ENCODE measurements around the gene CNTN1. TPM values are rescaled to one million over a fixed set of nuclear protein-coding genes. Genes with fewer than 3 reads are reported as not detected.

The CNTN1 gene
- total RNA-seq, 6 experiments from 2014 or later: not detected

GRCh38 chr12:40917561-40917960, 225.3 kb downstream of the CNTN1 start:
- Mint-ChIP-seq H3K9me3 (no peaks in the 10 kb centered on the region), H3K27ac (no peak overlapping the region), H3K27me3 (ENCODE audit: insufficient read depth) (no peaks in the 10 kb centered on the region), H3K4me3 (no peak overlapping the region), H3K36me3 (ENCODE audit: low read depth) (no peaks in the 10 kb centered on the region), H3K4me1 (ENCODE audit: low read depth) (no peaks in the 10 kb centered on the region)
- TF ChIP-seq CTCF (IDR thresholded peaks at IDR 0.05): no peak
- DNase-seq: no peak

GRCh38 chr12:40921563-40922163, 229.4 kb downstream of the CNTN1 start:
- no peak overlapping the region for H3K27ac Mint-ChIP-seq
- no peaks in the 10 kb centered on the region for H3K36me3 Mint-ChIP-seq (ENCODE audit: low read depth)
- H3K4me3 Mint-ChIP-seq: no peak overlapping the region
- H3K9me3 Mint-ChIP-seq: no peaks in the 10 kb centered on the region
- no peaks in the 10 kb centered on the region for H3K4me1 Mint-ChIP-seq (ENCODE audit: low read depth)
- no peaks in the 10 kb centered on the region for H3K27me3 Mint-ChIP-seq (ENCODE audit: insufficient read depth)
- peak; percentile 88 for TF ChIP-seq CTCF (IDR thresholded peaks at IDR 0.05)
- peak; percentile 7 for DNase-seq

GRCh38 chr12:40937891-40938290, 245.7 kb downstream of the CNTN1 start:
- H3K4me3 Mint-ChIP-seq: no peak overlapping the region
- no peak for TF ChIP-seq CTCF (IDR thresholded peaks at IDR 0.05)
- no peak for DNase-seq
- peaks cover 6% of the 10 kb centered on the region for H3K9me3 Mint-ChIP-seq
- H3K36me3 Mint-ChIP-seq (ENCODE audit: low read depth): no peaks in the 10 kb centered on the region
- H3K4me1 Mint-ChIP-seq (ENCODE audit: low read depth): no peaks in the 10 kb centered on the region
- H3K27me3 Mint-ChIP-seq (ENCODE audit: insufficient read depth): peaks cover 2% of the 10 kb centered on the region; the same call in 1 of the 2 replicates
- no peak overlapping the region for H3K27ac Mint-ChIP-seq

GRCh38 chr12:40942326-40942725, 250.1 kb downstream of the CNTN1 start:
- Mint-ChIP-seq H3K27ac (no peak overlapping the region), H3K4me1 (ENCODE audit: low read depth) (no peaks in the 10 kb centered on the region), H3K36me3 (ENCODE audit: low read depth) (no peaks in the 10 kb centered on the region), H3K9me3 (no peaks in the 10 kb centered on the region), H3K4me3 (no peak overlapping the region), H3K27me3 (ENCODE audit: insufficient read depth) (no peaks in the 10 kb centered on the region)
- peak; percentile 23 for DNase-seq
- no peak for TF ChIP-seq CTCF (IDR thresholded peaks at IDR 0.05)

GRCh38 chr12:40945772-40946171, 253.5 kb downstream of the CNTN1 start:
- Mint-ChIP-seq H3K9me3 (no peaks in the 10 kb centered on the region), H3K4me1 (ENCODE audit: low read depth) (no peaks in the 10 kb centered on the region), H3K27ac (no peak overlapping the region), H3K36me3 (ENCODE audit: low read depth) (no peaks in the 10 kb centered on the region), H3K4me3 (no peak overlapping the region), H3K27me3 (ENCODE audit: insufficient read depth) (no peaks in the 10 kb centered on the region)
- no peak for DNase-seq
- no peak for TF ChIP-seq CTCF (IDR thresholded peaks at IDR 0.05)
